K562 (cell line): ENCODE data around the gene TSC22D1. TPM values are rescaled to one million over a fixed set of nuclear protein-coding genes. Genes with fewer than 3 reads are reported as not detected.

Experiments used
- CBX8 ChIP-seq: fragments of 200-600 bp; sonication (generic); IDR thresholded peaks from 2 replicates; pipeline ENCODE4 v1.6.1; 2012; ENCODE audit warnings: borderline replicate concordance, mixed run types, low read depth, mild to moderate bottlenecking, moderate library complexity, mixed read lengths, low read length, control low read depth, inconsistent platforms; ENCODE audit not compliant: poor library complexity, severe bottlenecking; ENCODE audit errors: extremely low read depth
- CC2D1A ChIP-seq: fragments of 450-650 bp; IDR thresholded peaks from 2 replicates; pipeline ENCODE4 v1.6.1; 2017; ENCODE audit warnings: mild to moderate bottlenecking
- CHD4 ChIP-seq: fragments of 200-600 bp; sonication (generic); IDR thresholded peaks from 3 replicates; pipeline ENCODE4 v1.6.1; 2012; ENCODE audit warnings: low read depth, mild to moderate bottlenecking, mixed read lengths, low read length, inconsistent platforms; ENCODE audit not compliant: insufficient read depth, insufficient replicate concordance, poor library complexity, severe bottlenecking
- FIP1L1 ChIP-seq: fragments of 200-400 bp; formaldehyde crosslinking; IDR thresholded peaks from 2 replicates; pipeline ENCODE4 v1.6.1; 2018; ENCODE audit warnings: mild to moderate bottlenecking, low read depth, low read length; ENCODE audit not compliant: poor library complexity, severe bottlenecking
- MAFK ChIP-seq: IDR thresholded peaks from 2 replicates; pipeline ENCODE4 v1.6.1; 2011; ENCODE audit warnings: low read length, improper control_type of control experiment
- PPARD ChIP-seq: fragments of 250-450 bp; sonication (Bioruptor Pico); IDR thresholded peaks from 2 replicates; pipeline ENCODE4 v1.8.0; 2022; ENCODE audit warnings: inconsistent platforms, mild to moderate bottlenecking, moderate library complexity
- TBP ChIP-seq: optimal IDR thresholded peaks from 2 replicates; pipeline ENCODE3; 2011; ENCODE audit warnings: low read depth, low read length, improper control_type of control experiment
- ZNF24 ChIP-seq: fragments of 450-650 bp; IDR thresholded peaks from 2 replicates; pipeline ENCODE4 v1.6.1; 2016
- polyA plus RNA-seq, 8 experiments: library from polyadenylated mRNA; depleted of rRNA in 4 of 8; stranded (reverse) in 5 of 8; unstranded in 3 of 8; fragments of >200 nt; fragmentation: Nextera tagmentation in 2 of 8; fragmentation: Illumina TruSeq in 1 of 8; extraction: Ambion mirVana in 2 of 8; extraction: Trizol in 1 of 8; gene quantifications; 2 replicates each; pipeline versions ENCODE4 v1.2.1 to v1.2.3, GENCODE V29; 2011 to 2014; ENCODE audit warnings: inconsistent platforms in 1 of 8, missing spikeins in 1 of 8
- total RNA-seq, 7 experiments: library from RNA; depleted of rRNA in 6 of 7; stranded (reverse); fragments of >200 nt in 6 of 7; fragmentation: Illumina TruSeq in 2 of 7; extraction: Trizol in 2 of 7; gene quantifications; 2 replicates each; pipeline versions ENCODE4 v1.2.1 to v1.2.3, GENCODE V29; 2011 to 2021; ENCODE audit warnings: low replicate concordance in 1 of 7
- TF ChIP-seq, protein P1 (sequence below): sonication (generic); formaldehyde crosslinking; IDR thresholded peaks from 2 replicates; pipeline ENCODE4 v1.8.0; 2022; ENCODE audit warnings: mild to moderate bottlenecking, low read depth, missing genetic modification reagents
- TF ChIP-seq, protein P2 (sequence below): fragments of 450-650 bp; IDR thresholded peaks from 2 replicates; pipeline ENCODE4 v1.6.1; 2016
- TF ChIP-seq, protein P3 (sequence below): fragments of 250-450 bp; sonication (Bioruptor Pico); IDR thresholded peaks from 2 replicates; pipeline ENCODE4 v1.4.0; 2020; ENCODE audit warnings: mild to moderate bottlenecking, moderate library complexity
- TF ChIP-seq, protein P4 (sequence below): sonication (generic); formaldehyde crosslinking; IDR thresholded peaks from 2 replicates; pipeline ENCODE4 v1.8.0; 2023; ENCODE audit warnings: mild to moderate bottlenecking, missing genetic modification reagents

TSC22D1 gene
- total and polyA plus RNA-seq, 9 of the 15 experiments (the other 6 are each of a cell fraction or from before 2014, with no cell fraction given): 2.6 to 19.8 (median 8.4) TPM

DNA sequence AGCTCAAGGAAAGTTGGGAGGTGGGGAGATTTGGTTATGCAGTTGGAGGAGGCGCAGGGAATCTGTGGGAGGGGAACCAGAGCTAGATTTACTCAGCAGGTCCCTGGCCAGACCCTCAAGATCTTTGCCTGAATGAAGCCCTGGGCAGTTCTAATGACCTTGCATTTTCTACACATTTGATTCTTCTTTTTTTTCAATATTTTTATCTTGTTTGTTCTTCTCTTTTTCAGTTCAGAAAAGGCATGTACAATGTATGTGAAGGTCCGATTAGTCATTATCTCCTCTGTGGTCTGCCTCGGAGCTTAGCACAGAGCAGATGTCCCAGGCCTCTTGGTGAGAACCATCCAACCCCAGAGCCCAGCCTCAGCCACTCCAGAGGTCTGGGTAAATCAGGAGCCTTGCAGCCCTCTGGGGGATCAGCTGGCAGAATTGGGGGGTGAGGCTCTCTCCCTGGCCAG lies 178.3 kb downstream of the TSC22D1 start (continued):
- TF ChIP-seq, protein P1, sequence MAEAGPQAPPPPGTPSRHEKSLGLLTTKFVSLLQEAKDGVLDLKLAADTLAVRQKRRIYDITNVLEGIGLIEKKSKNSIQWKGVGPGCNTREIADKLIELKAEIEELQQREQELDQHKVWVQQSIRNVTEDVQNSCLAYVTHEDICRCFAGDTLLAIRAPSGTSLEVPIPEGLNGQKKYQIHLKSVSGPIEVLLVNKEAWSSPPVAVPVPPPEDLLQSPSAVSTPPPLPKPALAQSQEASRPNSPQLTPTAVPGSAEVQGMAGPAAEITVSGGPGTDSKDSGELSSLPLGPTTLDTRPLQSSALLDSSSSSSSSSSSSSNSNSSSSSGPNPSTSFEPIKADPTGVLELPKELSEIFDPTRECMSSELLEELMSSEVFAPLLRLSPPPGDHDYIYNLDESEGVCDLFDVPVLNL (CRISPR knock-in tag): no peak
- no peak for TF ChIP-seq CHD4
- peak; percentile 39; the same call in 1 of the 2 replicates for TF ChIP-seq MAFK
- TF ChIP-seq ZNF24: no peak
- TF ChIP-seq CC2D1A: peak; percentile 94; the same call in 1 of the 2 replicates
- TF ChIP-seq FIP1L1: no peak
- TF ChIP-seq, protein P2, sequence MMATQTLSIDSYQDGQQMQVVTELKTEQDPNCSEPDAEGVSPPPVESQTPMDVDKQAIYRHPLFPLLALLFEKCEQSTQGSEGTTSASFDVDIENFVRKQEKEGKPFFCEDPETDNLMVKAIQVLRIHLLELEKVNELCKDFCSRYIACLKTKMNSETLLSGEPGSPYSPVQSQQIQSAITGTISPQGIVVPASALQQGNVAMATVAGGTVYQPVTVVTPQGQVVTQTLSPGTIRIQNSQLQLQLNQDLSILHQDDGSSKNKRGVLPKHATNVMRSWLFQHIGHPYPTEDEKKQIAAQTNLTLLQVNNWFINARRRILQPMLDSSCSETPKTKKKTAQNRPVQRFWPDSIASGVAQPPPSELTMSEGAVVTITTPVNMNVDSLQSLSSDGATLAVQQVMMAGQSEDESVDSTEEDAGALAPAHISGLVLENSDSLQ: no peak
- TF ChIP-seq CBX8: no peak
- TF ChIP-seq, protein P3, sequence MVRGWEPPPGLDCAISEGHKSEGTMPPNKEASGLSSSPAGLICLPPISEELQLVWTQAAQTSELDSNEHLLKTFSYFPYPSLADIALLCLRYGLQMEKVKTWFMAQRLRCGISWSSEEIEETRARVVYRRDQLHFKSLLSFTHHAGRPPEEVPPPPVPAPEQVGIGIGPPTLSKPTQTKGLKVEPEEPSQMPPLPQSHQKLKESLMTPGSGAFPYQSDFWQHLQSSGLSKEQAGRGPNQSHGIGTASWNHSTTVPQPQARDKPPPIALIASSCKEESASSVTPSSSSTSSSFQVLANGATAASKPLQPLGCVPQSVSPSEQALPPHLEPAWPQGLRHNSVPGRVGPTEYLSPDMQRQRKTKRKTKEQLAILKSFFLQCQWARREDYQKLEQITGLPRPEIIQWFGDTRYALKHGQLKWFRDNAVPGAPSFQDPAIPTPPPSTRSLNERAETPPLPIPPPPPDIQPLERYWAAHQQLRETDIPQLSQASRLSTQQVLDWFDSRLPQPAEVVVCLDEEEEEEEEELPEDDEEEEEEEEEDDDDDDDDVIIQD (CRISPR knock-in tag): no peak
- TF ChIP-seq, protein P4, sequence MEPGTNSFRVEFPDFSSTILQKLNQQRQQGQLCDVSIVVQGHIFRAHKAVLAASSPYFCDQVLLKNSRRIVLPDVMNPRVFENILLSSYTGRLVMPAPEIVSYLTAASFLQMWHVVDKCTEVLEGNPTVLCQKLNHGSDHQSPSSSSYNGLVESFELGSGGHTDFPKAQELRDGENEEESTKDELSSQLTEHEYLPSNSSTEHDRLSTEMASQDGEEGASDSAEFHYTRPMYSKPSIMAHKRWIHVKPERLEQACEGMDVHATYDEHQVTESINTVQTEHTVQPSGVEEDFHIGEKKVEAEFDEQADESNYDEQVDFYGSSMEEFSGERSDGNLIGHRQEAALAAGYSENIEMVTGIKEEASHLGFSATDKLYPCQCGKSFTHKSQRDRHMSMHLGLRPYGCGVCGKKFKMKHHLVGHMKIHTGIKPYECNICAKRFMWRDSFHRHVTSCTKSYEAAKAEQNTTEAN (CRISPR knock-in tag): no peak
- TF ChIP-seq PPARD (CRISPR knock-in tag): no peak
- TF ChIP-seq TBP: no peak
